UCSD-AML1 (cell line): ENCODE data around the gene POLR2L.

Experiments
- DNase-seq: peaks from one replicate; lab custom pipeline; 2025; ENCODE audit not compliant: unreplicated experiment; lab: John Stamatoyannopoulos, UW

Gene POLR2L

GRCh38 chr11:869399-870126 lies 27.2 kb upstream of the POLR2L start:
- DNase-seq: no peak

- no peak for DNase-seq
Observed at GRCh38 chr11:868802-869201, 26.5 kb upstream of the POLR2L start.

GRCh38 chr11:868394-868793 lies 26.1 kb upstream of the POLR2L start:
- DNase-seq: no peak

- DNase-seq: no peak
Observed at GRCh38 chr11:867856-868358, 25.6 kb upstream of the POLR2L start.

DNA sequence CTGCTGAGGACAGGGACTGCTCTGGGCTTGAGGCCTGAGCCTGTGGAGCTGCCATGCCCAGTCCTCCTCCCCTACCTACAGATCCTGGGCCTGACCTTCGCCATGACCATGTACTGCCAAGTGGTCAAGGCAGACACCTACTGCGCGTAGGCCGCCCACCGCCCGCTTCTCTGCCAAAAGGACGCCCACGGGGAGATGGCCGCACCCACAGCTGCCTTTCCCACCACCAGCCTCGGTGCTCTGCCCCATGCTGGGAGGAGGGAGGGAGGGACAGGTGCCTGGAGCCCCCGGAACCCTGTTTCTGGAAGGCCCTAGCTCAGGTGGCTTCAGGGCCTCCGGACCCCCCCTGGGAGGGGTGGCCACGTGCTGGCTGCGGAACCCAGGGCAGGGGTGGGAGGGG lies 24.2 kb upstream of the POLR2L start:
- no peak for DNase-seq

DNA sequence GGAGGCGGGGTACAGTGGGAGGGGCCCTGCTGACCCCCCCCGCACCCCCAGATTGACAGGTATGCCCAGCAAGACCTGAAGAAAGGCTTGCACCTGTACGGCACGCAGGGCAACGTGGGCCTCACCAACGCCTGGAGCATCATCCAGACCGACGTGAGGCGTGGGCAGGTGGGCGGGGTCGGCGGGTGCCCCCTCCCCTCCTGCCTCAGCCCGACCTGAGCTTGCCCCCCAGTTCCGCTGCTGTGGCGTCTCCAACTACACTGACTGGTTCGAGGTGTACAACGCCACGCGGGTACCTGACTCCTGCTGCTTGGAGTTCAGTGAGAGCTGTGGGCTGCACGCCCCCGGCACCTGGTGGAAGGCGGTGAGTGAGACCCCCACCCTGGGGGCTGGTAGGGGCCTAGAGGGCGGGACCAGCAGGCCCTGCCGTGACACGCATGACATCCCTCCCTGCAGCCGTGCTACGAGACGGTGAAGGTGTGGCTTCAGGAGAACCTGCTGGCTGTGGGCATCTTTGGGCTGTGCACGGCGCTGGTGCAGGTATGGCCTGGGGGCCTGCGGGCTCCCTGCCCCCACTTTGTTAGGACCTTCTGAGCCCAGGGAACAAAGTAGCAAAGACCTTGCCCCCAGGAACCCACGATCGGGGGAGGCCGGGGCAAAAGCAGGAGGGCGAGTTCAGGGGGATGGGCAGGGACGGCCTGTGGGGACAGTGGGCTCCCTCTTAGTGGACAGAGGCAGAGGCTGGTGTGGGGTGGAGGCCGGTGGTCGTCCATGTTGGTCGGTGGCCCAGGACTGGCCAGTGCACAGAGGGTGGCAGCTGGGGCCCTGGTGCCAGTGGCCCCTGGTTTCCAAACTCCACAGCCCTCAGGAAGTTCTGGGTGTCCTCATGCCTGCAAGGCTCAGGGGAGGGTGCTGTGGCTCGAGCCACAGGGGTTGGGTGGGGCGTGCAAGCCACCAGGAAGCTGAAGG lies 23.4 kb upstream of the POLR2L start:
- no peak for DNase-seq

DNA sequence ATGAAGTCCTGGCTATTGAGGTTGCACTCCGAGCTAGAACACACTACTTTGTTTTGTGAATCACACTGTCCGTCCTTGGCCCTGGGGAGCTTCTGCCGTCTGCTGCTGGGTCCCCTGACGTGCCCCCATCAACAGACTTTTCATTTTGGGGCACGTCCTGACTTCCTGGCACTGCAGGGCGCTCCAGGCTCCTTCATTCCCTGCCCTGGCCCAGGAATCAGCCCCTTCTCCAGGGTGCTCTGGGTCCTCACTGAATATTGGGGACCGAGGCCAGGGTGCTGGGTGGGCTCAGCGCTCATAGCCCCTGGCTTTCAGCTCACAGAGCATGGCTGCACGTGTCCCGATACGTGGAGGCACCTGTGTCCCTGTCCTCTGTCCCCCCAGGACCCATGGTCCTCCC lies 22.6 kb upstream of the POLR2L start:
- DNase-seq: no peak

DNA sequence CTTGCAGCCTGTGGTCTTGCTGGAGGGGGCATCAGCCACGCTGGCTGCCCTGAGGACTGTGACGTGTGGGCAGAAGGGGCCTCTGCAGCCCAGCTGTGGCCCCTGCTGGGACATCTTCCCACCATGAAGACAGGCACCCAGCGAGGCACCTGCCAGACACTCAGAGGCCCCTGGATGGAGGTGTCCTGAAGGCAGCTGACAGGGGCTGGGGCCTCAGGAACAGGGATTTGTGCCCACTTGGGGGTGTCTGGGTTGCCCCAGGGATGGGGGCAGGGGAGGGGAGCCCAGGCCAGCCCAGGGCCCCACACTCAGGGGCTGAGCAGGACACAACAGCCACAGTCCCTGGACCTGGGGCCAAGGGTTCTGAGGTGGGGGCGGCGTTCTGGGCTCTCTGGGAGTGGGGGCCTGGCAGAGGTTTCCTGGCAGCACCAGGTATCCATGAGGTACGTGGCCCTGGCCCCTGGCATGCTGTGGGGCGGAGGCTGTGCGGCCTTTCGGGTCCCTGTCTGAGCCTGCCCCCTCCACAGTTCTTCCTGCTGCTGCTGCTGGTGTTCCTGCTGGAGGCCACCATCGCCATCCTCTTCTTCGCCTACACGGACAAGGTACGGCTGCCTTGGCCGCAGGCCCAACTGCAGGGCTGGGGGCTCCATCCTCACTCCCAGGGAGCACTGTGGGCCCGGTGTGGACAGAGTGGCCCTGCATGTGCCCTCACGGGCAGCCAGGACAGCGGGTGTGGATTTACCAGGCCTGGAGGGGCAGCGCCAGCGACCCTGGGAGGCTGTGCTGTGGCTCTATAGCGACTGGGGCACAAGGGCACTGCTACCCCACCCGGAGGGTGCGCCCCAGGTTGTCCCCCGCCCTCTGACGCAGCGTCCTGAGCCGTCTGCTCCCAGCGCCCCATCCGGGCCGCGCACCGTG lies 21.8 kb upstream of the POLR2L start:
- DNase-seq: no peak

DNA sequence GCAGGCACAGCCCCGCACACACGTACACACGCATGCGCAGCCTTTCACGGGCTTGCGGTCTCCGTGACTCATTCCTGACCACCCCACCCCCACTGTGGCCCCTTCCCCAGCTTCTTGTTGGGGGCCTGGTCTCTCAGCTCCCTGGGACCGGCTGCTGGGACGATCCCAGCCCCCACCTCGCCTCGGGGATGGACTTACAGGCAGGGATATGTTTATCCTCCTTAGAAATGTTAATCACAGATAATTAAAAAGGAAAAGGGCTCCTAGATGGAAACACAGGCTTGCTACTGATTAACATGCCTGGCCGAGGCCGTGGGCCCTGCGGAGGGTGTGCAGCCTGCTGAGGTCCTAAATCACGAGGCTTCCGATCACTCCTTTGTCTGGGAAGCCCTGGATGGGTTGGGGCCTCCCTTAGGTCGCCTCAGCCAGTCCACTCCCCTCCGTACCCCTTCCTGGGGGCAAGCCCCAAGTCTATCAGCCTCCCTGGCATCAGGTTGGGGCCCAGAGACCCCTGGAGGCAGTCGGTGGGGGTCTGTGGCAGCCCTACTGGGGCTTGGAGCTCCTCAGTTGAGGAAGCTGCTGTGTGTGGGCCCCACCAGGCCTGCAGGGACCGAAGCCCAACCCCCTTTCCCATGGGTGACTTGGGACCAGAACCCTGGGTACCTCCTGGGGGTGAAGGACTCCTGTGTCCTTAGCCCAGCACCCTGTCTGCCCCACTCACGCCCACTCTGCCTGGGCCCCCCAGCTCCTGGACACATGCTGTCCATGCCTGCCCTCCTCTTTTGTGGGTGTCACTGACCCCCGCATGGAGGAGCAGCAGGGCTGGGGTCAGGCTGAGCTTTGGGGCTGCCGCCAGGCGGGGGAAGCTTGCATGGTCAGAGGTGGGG lies 20.9 kb upstream of the POLR2L start:
- no peak for DNase-seq

GRCh38 chr11:862696-863022 lies 20.3 kb upstream of the POLR2L start:
- DNase-seq: no peak

GRCh38 chr11:862081-862661 lies 19.8 kb upstream of the POLR2L start:
- no peak for DNase-seq

DNA sequence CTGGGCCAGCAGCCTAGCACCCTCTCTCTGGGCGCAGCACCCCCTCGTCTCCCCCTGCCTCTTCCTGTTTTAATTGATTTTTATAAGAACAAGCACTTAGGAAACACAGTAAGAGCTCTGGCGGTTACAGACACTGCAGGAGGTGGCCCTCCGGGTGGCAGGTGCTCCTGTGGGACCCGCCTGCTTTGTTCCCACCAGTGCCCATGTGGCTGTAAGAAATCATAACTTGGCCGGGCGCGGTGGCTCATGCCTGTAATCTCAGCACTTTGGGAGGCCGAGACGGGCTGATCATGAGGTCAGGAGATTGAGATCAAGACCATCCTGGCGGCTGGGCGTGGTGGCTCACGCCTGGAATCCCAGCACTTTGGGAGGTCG lies 18.8 kb upstream of the POLR2L start:
- DNase-seq: no peak

- no peak for DNase-seq
Observed at GRCh38 chr11:860234-861104, 18.1 kb upstream of the POLR2L start.

GRCh38 chr11:859394-860131 lies 17.2 kb upstream of the POLR2L start:
- no peak for DNase-seq

DNA sequence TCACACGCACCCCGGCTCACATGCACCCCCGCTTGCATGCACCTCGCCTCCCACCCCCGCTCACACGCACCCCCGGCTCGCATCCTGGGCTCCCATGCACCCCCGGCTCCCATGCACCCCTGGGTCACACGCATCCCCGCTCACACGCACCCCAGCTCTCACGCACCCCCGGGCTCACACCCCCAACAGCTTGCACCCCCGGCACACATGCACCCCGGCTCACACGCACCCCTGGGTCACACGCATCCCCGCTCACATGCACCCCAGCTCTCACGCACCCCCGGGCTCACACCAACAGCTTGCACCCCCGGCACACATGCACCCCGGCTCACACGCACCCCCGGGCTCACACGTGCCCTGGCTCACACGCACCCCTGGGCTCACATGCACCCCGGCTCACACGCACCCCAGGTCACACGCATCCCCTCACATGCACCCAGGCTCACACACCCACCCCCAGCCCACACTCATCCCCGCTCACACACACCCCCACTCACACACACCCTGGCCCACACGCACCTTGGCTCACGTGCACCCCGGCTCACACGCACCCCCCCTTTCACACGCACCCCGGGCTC lies 16.5 kb upstream of the POLR2L start:
- DNase-seq: no peak

GRCh38 chr11:858053-858761 lies 15.9 kb upstream of the POLR2L start:
- no peak for DNase-seq

DNA sequence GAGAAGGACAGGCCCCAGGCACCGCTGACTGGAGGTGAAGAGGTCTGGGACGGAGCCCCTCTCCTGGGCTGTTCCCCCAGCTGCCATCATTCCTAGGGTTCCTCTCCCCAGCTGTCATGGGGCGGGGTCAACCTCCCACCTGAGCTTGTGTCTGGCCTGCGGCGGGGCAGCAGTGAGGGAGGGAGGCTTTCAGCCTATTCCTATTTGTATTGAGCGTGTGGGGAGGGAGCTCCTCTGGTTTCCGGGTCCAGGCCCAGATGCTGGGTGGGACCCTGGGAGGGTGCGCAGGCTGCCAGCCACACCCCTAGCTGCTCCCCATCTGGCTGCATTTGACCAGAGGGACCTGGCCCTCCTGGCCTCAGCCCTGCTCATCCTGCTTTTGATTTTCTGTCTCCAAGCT lies 14.1 kb upstream of the POLR2L start:
- no peak for DNase-seq
